ENCODE data around the gene RTL10.

The RTL10 gene

DNA sequence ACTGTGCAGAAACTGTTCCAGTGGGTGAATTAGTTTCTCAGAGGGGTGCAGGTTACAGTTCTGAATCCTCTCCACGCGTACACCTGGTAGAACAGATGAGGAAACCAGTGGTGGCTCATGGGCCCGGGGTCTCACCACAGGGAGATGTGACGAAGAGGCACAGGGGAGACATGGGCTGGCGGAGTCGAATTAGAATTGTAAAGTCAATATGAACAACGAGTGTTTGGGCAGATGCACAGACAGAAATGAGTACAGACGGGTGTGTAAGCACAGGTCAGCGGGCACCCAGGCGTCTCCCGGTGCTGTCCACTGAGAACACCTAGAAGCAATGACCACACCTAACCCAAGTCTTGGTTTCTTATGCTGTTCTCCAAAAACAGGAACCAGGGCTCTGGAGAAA lies 41.8 kb downstream of the RTL10 start:
- FAIRE-seq, result no peak

GRCh38 chr22:19811811-19812771 lies 42.6 kb downstream of the RTL10 start:
- no peak for DNase-seq (ENCODE audit: insufficient read length, low spot score)
- no peak for FAIRE-seq

More for the DNA sequence above, 41.8 kb downstream of the RTL10 start:
- no peak for DNase-seq (ENCODE audit: insufficient read length, low spot score)

DNA sequence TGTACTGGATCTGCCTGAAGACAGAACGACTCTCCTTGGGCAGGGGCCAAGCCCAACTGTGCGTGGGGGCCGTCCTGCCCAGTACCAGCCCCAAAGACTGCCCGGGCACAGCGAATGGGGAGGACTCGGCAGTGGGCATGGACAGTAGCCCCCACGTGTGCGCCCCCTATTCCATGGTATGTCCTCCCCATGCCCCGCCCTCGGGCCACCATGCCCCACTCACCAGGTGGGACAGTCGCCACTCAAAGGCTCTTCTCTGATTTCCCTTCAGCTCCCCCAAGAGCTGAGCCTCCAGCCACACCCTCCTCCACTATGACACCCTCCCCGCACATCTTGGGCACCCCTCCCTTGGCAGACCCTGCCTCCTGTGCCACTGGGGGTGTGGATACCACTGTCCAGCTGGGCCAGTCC lies 43.5 kb downstream of the RTL10 start:
- FAIRE-seq (no peak), DNase-seq (ENCODE audit: insufficient read length, low spot score) (no peak)

GRCh38 chr22:19810381-19811201 lies 44.1 kb downstream of the RTL10 start:
- peak; percentile 39 for DNase-seq (ENCODE audit: insufficient read length, low spot score)
- FAIRE-seq, result no peak

DNA sequence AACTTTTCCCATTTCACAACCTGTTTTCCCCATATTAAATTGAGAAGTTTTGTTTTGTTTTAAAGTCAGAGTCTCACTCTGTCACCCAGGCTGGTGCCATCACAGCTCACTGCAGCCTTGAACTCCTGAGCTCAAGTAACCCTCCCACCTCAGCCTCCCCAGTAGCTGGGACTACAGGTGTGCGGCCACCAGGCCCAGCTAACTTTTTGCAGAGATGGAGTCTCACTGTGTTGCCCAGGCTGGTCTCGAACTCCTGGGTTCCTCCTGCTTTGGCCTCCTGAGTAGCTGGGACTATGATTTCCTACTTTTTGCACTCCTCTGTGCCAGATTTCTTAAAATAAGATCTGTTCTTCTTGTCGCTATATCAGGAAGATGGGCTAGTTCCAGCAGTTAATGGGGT lies 44.9 kb downstream of the RTL10 start:
- DNase-seq (ENCODE audit: insufficient read length, low spot score) (no peak), FAIRE-seq (no peak)

- DNase-seq (ENCODE audit: insufficient read length, low spot score) (no peak), FAIRE-seq (no peak)
Measured at GRCh38 chr22:19808873-19809478, 45.7 kb downstream of the RTL10 start.

GRCh38 chr22:19807914-19808872 lies 46.5 kb downstream of the RTL10 start:
- DNase-seq (ENCODE audit: insufficient read length, low spot score) (no peak), FAIRE-seq (no peak)

- no peak for FAIRE-seq
Measured at GRCh38 chr22:19807161-19807913, 47.3 kb downstream of the RTL10 start.

DNA sequence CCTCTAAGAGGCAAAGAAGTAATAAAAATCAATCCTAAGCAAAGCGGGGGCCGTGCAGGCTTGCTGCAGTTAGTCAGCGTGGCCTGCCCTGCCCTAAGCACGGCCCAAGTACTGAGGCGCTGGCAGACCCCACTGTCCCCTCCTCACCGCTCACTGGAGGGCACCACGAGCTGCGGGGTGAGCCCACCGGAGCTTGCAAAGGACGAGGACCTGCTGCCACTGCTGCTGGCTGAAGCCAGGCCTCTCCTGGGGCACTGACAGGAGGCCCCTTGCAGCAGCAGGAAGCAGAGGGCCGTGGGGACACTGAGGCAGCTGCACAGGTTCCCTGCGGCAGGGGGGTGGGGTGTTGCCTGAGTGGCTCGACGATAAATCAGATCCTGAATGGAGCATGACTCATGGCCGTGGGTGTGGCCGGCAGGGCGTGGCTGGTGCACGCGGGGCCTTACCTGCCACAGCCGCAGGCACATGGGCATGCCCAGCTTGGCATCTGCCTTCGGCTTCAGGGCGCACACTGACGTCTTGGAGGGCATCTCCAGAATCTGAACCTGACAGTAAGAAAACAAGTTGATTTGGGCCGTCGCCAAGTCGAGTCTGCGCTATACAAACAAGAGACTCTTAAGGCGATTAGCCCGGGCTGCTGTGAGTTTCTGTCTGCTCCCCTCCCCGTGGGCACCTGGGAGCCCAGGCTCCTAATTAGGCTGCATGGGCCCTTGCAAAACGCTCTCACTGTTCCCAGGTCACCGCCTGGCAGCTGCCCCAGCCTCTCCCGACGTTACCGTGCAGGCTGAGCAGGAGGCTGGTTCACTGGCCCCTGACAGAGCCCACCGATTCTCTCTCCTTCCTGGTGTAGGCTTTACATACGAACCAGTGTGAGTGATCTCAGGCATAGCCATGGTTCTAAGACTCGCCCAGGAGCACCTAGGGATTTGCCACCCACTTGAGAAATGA lies 48.2 kb downstream of the RTL10 start:
- DNase-seq (ENCODE audit: insufficient read length, low spot score) (peak; percentile 31), FAIRE-seq (no peak)

More at GRCh38 chr22:19807161-19807913, 47.3 kb downstream of the RTL10 start:
- DNase-seq (ENCODE audit: insufficient read length, low spot score), result no peak

- DNase-seq (ENCODE audit: insufficient read length, low spot score) (no peak), FAIRE-seq (peak; percentile 73)
Measured at GRCh38 chr22:19805821-19806212, 48.9 kb downstream of the RTL10 start.

Measured in HTR-8/SVneo (cell line).